NCI-H2171 treated with DMSO at 0.1 percent for 48 hours (cell line): ENCODE data around the gene PHF20.
A peak's percentile ranks its signal among the peaks of the same experiment; 100 is the strongest.
"Not testable (repeated sequence)": the region's sequence is repeated elsewhere in the genome, so short reads cannot be mapped to it uniquely, and the experiment has no call there.

ENCODE experiments used
- DNase-seq: peaks from one replicate; lab custom pipeline; 2025; lab: John Stamatoyannopoulos, UW

PHF20 gene

DNA sequence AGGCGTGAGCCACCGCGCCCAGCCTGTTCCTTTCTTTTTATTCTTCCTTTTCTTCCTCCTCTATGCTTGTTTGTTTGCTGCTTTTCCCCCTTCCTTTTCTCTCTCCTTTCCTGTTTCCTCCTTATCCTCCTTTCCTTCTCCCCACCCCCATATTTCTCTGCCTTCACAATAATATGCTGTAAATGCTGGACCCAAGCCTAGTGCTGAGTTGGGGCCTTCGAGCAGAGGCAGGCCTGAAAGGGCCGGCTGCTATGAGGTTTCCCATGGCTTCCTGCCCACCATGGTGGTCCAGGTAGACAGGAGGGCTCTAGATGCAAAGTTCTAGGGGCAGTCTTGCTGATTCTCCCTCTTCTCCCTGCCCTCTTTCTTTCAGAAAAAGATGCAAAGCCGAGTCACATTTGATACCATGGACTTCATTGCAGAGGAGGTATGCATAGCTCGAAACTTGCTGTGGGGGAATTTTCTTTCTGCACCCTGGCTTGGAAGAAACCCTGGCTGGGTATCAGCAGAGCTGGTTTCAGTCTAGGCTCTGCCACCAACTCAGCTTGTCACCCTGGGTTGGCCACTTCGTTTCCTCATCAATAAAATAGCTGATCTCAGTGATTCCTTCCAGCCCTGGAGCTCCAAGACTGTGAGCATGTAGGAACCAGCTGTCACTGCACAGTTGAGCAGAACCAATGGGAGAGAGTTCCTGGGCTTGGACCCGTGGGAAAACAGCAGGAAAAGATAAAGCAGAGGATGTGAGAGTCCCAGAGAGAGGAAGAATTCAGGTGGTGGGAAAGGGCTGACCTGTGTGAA is 204.0 kb downstream of the PHF20 start:
- DNase-seq: peak; percentile 35

- DNase-seq: no peak
These were observed 206.3 kb downstream of the PHF20 start for GRCh38 chr20:35978041-35978513.

DNA sequence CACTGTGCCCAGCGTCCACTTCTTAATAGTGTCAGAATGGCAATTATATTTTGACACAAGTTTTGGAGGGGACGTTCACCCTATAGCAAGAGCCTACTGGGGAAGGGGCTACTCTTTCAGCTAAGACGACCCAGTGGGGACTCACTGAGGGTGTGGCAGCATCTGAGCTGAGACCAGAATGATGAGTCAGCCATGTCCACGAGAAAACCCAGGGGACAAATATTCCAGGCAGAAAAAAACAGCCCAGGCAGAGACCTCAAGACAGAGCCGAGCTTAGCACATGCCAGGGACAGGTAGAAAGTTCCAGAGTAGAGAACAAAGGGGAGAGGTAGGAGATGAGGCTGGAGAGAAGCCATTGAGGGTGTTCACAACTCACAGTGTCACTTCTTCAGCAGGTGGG is 207.7 kb downstream of the PHF20 start:
- no peak for DNase-seq

DNA sequence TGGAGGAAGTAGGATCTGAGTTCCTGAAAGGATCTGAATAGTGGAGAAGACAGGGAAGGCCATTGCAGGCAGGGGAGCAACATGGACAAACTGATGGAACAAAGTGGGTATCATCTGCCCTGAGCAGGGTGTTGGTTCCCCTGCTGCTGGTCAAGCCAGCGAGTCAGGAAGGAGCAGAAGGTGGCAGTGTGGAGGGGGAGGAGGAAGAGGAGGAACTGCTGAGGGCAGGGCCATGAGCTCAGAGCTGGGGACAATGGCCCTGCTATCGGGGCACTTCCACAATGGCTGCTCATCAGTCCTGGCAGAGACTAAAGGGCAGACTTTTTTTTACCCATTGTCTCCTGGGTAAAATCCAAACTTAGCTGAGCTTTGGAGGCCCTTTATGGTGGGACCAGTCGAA is 210.2 kb downstream of the PHF20 start:
- DNase-seq: no peak

- DNase-seq: no peak
These were observed 212.6 kb downstream of the PHF20 start for GRCh38 chr20:35984382-35984781.

DNA sequence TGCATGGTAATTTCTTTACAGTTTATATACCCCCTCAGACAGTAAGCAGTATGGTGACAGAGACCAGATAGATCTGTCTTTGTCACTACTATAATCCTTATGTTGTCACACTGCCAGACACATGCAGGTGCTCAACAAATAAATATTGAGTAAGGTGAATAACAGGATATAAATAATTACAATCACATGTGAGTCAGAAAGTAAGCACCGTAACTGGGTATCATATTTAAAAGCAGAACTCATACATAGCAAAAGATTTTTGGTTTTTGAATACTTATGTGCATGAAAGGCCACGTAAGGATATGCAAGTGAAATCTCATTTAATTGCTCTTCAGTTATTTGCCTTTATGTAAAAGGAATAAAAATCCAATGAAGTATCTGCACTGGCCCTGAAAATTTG is 214.0 kb downstream of the PHF20 start:
- no peak for DNase-seq

DNA sequence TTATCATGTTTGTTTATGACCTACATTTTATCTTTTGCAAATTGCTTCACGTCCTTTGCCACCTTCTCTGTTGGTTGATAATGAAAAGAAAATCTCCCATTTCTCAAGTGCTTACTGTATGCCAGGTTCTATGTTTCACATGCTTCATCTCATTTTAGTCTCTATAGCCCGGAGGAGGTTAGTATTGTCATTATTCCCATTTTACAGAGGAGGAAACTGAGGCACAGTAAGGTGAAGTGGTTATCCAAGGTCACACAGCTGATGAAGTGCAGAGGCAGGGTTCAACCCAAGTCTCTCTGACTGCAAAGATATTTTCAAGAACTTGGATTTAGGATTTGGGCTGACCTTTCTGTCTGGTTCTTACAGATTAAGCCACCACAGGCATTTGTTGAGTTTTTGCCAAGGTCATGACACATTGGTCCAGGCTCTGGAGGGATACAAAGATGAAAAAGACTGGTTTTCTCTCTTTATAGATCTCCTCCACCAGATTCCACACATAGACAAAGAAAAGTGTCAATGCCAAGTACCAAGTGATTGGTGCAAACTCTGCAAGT is 217.2 kb downstream of the PHF20 start:
- no peak for DNase-seq

DNA sequence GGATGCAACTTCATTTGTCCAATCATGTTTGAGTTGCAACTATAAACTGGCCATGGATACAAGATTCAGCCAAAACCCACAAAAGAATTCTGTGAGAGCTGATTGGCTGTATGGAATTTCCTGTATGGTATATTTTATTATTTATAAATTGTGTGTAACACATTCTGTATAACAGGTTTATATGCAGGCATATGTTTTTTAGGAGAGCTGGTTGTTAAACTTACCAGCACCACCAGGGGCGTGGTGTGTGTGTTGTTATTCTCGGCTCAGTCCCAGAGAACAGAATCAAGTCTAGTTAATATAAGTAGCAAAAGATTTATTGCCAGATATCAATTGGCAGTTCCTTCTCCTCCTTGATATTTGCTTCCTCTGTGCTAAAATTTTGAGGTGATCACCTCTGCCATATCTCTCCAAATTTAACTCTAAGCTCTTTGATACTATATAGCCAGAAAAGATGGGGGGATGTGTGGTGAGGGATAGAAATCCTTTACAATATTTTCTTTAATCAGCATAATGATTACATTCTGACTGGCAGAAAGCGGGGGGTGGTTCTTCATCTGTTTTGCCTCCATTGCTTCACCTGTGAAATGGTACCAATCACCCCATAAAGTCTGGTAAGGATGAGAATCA is 219.4 kb downstream of the PHF20 start:
- DNase-seq: peak; percentile 61

- peak; percentile 95 for DNase-seq
These were observed 221.0 kb downstream of the PHF20 start for GRCh38 chr20:35992713-35993335.

- DNase-seq: peak; percentile 89
These were observed 223.2 kb downstream of the PHF20 start for GRCh38 chr20:35994994-35995453.

- DNase-seq: not testable (repeated sequence)
These were observed 224.7 kb downstream of the PHF20 start for GRCh38 chr20:35996492-35996891.
